ENCODE measurements around the gene JAK1. TPM values are rescaled to one million over a fixed set of nuclear protein-coding genes. Genes with fewer than 3 reads are reported as not detected.
A peak's percentile ranks its signal among the peaks of the same experiment; 100 is the strongest.

JAK1 gene
- total RNA-seq, 3 donors from 2014 or later = 179 to 258 (median 196) TPM

DNA sequence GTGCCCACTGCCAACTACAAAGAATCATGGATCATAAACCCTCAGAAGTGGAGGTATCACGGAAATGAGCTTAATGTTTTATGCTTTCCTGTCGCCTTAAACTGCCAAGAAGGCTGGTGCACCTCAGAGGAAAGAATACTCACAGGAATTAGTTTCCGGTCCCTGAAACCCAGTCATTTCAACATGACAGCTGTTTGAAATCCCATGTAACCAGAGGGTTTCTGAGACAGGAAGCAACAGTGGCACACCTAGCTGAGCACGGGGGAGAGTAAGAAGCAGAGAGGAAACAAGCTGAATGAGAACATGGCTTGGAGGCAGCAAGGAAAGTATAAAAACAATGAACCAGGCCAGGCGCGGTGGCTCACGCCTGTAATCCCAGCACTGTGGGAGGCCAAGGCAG is 3.9 kb downstream of the JAK1 start:
- Histone ChIP-seq H3K9me3 (no peaks in the 10 kb centered on the region), H3K4me3 (no peak overlapping the region), H3K36me3 (no peaks in the 10 kb centered on the region), H3K4me1 (peaks cover 0 to 9% of the 10 kb centered on the region in 2 donors), H3K27me3 (no peaks in the 10 kb centered on the region), H3K27ac (peak overlapping the region; percentile 49 to 57)
- DNase-seq (ENCODE audit: low spot score in 2 of 2) = no peak
- TF ChIP-seq CTCF (IDR thresholded peaks at IDR 0.05) (no peak), POLR2AphosphoS5 (IDR thresholded peaks at IDR 0.05) (peak in 1 of 3 donors; percentile 20)
- intact Hi-C loops (cut with DNase I; ENCODE audit: low total_unique reads) = loop anchor here (10.0 kb wide), 1 partner anchor 98 kb away; no protein-coding TSS in a partner anchor

DNA sequence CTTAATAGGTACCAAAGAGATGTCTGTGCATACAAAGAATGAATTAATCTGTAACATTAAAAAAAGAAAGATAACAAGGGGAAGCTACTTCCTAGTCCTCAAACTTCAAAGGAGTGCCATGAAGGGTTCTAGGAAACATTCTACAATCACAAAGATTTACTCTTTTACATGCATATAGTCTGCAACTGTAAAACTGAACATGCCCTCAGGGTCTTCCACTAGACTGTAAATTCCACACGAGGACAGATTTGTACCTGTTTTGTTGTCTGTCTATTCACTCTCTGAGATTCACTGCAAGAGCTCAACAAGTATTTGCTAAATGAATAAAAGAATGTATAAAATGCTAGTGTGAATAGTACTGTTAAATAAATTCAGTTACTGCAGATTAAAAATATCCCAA is 4.4 kb downstream of the JAK1 start:
- no peak overlapping the region for H3K4me3 ChIP-seq
- H3K36me3 ChIP-seq = no peaks in the 10 kb centered on the region
- H3K9me3 ChIP-seq = no peaks in the 10 kb centered on the region
- peaks cover 0 to 12% of the 10 kb centered on the region in 2 donors for H3K4me1 ChIP-seq
- intact Hi-C loops (cut with DNase I; ENCODE audit: low total_unique reads) = loop anchor here (10.0 kb wide), 1 partner anchor 97 kb away; no protein-coding TSS in a partner anchor
- TF ChIP-seq CTCF (IDR thresholded peaks at IDR 0.05) (no peak), POLR2AphosphoS5 (IDR thresholded peaks at IDR 0.05) (no peak), POLR2A (IDR thresholded peaks at IDR 0.05) (no peak)
- DNase-seq (ENCODE audit: low spot score in 2 of 2) = no peak
- H3K27me3 ChIP-seq = no peaks in the 10 kb centered on the region
- peak overlapping the region; percentile 49 to 57 for H3K27ac ChIP-seq

DNA sequence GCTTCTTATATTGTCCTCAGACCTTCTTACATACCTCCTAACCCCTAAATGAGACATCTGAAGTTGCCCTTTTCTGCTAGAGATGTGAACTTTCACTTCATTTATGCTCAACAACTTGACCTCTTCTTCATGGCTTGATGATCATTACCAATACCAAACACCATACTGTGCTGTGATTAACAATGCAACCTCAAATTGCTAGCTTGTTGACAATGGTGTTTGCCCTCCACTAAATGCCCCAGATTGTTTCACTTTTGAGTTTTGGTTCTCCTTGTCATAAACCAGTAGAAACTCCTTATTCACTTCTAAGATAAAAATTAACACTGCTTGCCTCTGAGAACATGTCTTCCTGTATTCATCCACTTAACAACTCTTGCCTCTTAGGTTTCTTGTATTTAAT is 5.6 kb downstream of the JAK1 start:
- H3K27ac ChIP-seq = no peak overlapping the region
- peaks cover 0 to 24% of the 10 kb centered on the region in 2 donors for H3K4me1 ChIP-seq
- H3K27me3 ChIP-seq = no peaks in the 10 kb centered on the region
- H3K36me3 ChIP-seq = no peaks in the 10 kb centered on the region
- no peaks in the 10 kb centered on the region for H3K9me3 ChIP-seq
- no peak overlapping the region for H3K4me3 ChIP-seq
- intact Hi-C loops (cut with DNase I; ENCODE audit: low total_unique reads) = loop anchor here (10.0 kb wide), 1 partner anchor 96 kb away; no protein-coding TSS in a partner anchor
- DNase-seq (ENCODE audit: low spot score in 2 of 2) = no peak
- TF ChIP-seq POLR2A (IDR thresholded peaks at IDR 0.05) = no peak
- no peak for TF ChIP-seq CTCF (IDR thresholded peaks at IDR 0.05)
- TF ChIP-seq POLR2AphosphoS5 (IDR thresholded peaks at IDR 0.05) = no peak

DNA sequence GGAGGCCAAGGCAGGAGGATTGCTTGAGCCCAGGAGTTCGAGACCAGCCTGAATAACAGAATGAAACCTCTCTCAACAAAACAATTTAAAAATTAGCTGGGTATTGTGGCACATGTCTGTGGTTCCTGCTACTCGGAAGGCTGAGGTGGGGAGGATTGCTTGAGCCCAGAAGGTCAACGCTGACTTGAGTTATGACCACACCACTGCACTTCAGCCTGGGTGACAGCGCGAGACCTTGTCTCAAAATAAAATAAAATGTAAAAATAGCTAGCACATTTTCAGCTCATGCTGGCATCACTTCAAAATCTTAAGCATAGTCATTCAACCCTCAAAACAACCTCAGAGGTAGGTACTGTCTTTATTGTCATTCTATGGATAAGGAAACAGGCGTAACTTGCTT is 6.4 kb downstream of the JAK1 start:
- no peak for DNase-seq (ENCODE audit: low spot score in 2 of 2)
- no peak for TF ChIP-seq POLR2AphosphoS5 (IDR thresholded peaks at IDR 0.05)
- TF ChIP-seq POLR2A (IDR thresholded peaks at IDR 0.05) = no peak
- no peak for TF ChIP-seq CTCF (IDR thresholded peaks at IDR 0.05)
- H3K4me1 ChIP-seq = peaks cover 0 to 25% of the 10 kb centered on the region in 2 donors
- no peaks in the 10 kb centered on the region for H3K36me3 ChIP-seq
- H3K4me3 ChIP-seq = no peak overlapping the region
- H3K9me3 ChIP-seq = no peaks in the 10 kb centered on the region
- no peaks in the 10 kb centered on the region for H3K27me3 ChIP-seq
- intact Hi-C loops (cut with DNase I; ENCODE audit: low total_unique reads) = loop anchor here (10.0 kb wide), 1 partner anchor 95 kb away; no protein-coding TSS in a partner anchor
- no peak overlapping the region for H3K27ac ChIP-seq

DNA sequence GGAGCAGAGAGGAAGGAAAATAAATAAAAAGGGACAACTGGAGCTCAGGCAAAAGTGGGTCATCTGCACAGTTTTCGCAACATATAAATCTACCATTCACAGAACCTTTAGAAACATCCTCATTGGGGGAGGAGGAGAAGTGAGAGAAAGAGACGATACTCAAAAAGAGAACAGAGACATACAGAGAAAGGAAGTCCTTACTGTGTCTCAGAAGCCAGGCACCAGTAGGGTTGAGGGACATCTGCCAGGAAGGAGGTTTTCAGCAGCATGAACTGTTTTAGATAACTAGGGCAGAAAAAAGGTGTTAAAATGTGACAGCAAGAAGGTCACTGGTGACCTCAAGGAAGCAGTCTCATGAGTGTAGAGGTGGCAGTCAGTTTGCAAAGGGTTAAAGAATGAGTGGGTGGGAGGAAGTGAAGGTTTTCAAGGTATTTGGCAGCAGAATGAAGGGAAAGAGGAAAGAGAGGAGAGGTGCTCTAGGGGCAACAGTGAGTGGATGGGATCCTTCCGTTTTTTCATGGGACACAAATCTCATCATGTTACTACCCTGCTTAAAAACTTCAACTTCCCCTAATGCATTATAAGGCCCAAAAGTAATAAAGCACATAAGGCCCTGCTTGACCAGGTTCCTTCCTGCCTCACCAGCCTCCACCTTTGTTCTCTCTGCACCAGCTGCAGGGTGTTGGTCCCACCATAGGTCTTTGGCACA is 9.5 kb downstream of the JAK1 start:
- H3K4me1 ChIP-seq = peaks cover 0 to 25% of the 10 kb centered on the region in 2 donors
- no peak for TF ChIP-seq POLR2A (IDR thresholded peaks at IDR 0.05)
- TF ChIP-seq POLR2AphosphoS5 (IDR thresholded peaks at IDR 0.05) = no peak
- TF ChIP-seq CTCF (IDR thresholded peaks at IDR 0.05) = no peak
- no peak overlapping the region for H3K27ac ChIP-seq
- DNase-seq (ENCODE audit: low spot score in 2 of 2) = no peak
- H3K36me3 ChIP-seq = no peaks in the 10 kb centered on the region
- intact Hi-C loops (cut with DNase I; ENCODE audit: low total_unique reads) = no loop called here
- H3K4me3 ChIP-seq = no peak overlapping the region
- H3K9me3 ChIP-seq = no peaks in the 10 kb centered on the region
- H3K27me3 ChIP-seq = no peaks in the 10 kb centered on the region

Measured in breast epithelium (tissue), 4 donors.